ENCODE results near the gene CFAP97D1. TPM values are rescaled to one million over a fixed set of nuclear protein-coding genes. Genes with fewer than 3 reads are reported as not detected.

CFAP97D1 gene
- total RNA-seq, 4 donors from 2014 or later: 0.19 TPM; not detected in 3

- H3K27me3 ChIP-seq: no peaks in the 10 kb centered on the region
- H3K9me3 ChIP-seq: no peaks in the 10 kb centered on the region
- TF ChIP-seq EP300 (IDR thresholded peaks at IDR 0.05) (no peak), POLR2A (IDR thresholded peaks at IDR 0.05; ENCODE audit: low read depth) (no peak), POLR2AphosphoS5 (IDR thresholded peaks at IDR 0.05) (no peak)
- H3K36me3 ChIP-seq: peaks cover 4 to 95% (median 67%) of the 10 kb centered on the region in 4 donors
- no peak overlapping the region for H3K27ac ChIP-seq (replicated peaks in 1 of 4)
- no peak overlapping the region for H3K4me3 ChIP-seq
- no peak for DNase-seq (ENCODE audit: extremely low spot score)
- H3K4me1 ChIP-seq: peaks cover 0 to 6% (median 0%) of the 10 kb centered on the region in 4 donors
- WGBS: 83% methylated on average over 1 of the region's 3 CpGs
- intact Hi-C loops (cut with DNase I): no loop called here
Observed at GRCh38 chr17:43813386-43813785, 33.2 kb downstream of the CFAP97D1 start.

GRCh38 chr17:43814026-43814425 lies 33.8 kb downstream of the CFAP97D1 start:
- Histone ChIP-seq H3K4me1 (peaks cover 0 to 7% (median 0%) of the 10 kb centered on the region in 4 donors), H3K27ac (replicated peaks in 1 of 4) (no peak overlapping the region), H3K27me3 (no peaks in the 10 kb centered on the region), H3K36me3 (peaks cover 0 to 95% (median 65%) of the 10 kb centered on the region in 4 donors), H3K9me3 (no peaks in the 10 kb centered on the region), H3K4me3 (no peak overlapping the region)
- no peak for DNase-seq (ENCODE audit: extremely low spot score)
- intact Hi-C loops (cut with DNase I): no loop called here
- no peak for TF ChIP-seq CTCF (IDR thresholded peaks at IDR 0.05)
- TF ChIP-seq EP300 (IDR thresholded peaks at IDR 0.05): no peak
- TF ChIP-seq POLR2AphosphoS5 (IDR thresholded peaks at IDR 0.05): no peak
- TF ChIP-seq POLR2A (IDR thresholded peaks at IDR 0.05; ENCODE audit: low read depth): no peak
- WGBS: 84% methylated on average over 6 of the region's 12 CpGs

GRCh38 chr17:43814714-43815113 lies 34.5 kb downstream of the CFAP97D1 start:
- Histone ChIP-seq H3K27ac (replicated peaks in 1 of 4) (no peak overlapping the region), H3K27me3 (no peaks in the 10 kb centered on the region), H3K9me3 (no peaks in the 10 kb centered on the region), H3K4me3 (no peak overlapping the region), H3K4me1 (peaks cover 0 to 7% (median 0%) of the 10 kb centered on the region in 4 donors), H3K36me3 (peaks cover 0 to 95% (median 64%) of the 10 kb centered on the region in 4 donors)
- no peak for TF ChIP-seq CTCF (IDR thresholded peaks at IDR 0.05)
- TF ChIP-seq EP300 (IDR thresholded peaks at IDR 0.05): no peak
- TF ChIP-seq POLR2AphosphoS5 (IDR thresholded peaks at IDR 0.05): no peak
- TF ChIP-seq POLR2A (IDR thresholded peaks at IDR 0.05; ENCODE audit: low read depth): no peak
- WGBS: 12% methylated on average over 1 of the region's 1 CpG
- intact Hi-C loops (cut with DNase I): no loop called here
- no peak for DNase-seq (ENCODE audit: extremely low spot score)

- H3K27me3 ChIP-seq: no peaks in the 10 kb centered on the region
- peaks cover 0 to 7% (median 0%) of the 10 kb centered on the region in 4 donors for H3K4me1 ChIP-seq
- WGBS: 93% methylated on average over 19 of the region's 24 CpGs
- H3K36me3 ChIP-seq: peaks cover 0 to 93% (median 65%) of the 10 kb centered on the region in 4 donors
- no peaks in the 10 kb centered on the region for H3K9me3 ChIP-seq
- H3K27ac ChIP-seq (replicated peaks in 1 of 4): no peak overlapping the region
- TF ChIP-seq CTCF (IDR thresholded peaks at IDR 0.05) (no peak), POLR2A (IDR thresholded peaks at IDR 0.05; ENCODE audit: low read depth) (no peak), EP300 (IDR thresholded peaks at IDR 0.05) (no peak), POLR2AphosphoS5 (IDR thresholded peaks at IDR 0.05) (no peak)
- intact Hi-C loops (cut with DNase I): no loop called here
- DNase-seq (ENCODE audit: extremely low spot score): no peak
- H3K4me3 ChIP-seq: no peak overlapping the region
Observed at GRCh38 chr17:43816336-43817320, 36.4 kb downstream of the CFAP97D1 start.

GRCh38 chr17:43817826-43818225 lies 37.6 kb downstream of the CFAP97D1 start:
- Histone ChIP-seq H3K27me3 (no peaks in the 10 kb centered on the region), H3K9me3 (no peaks in the 10 kb centered on the region), H3K4me1 (peaks cover 0 to 7% (median under 1%) of the 10 kb centered on the region in 4 donors), H3K36me3 (peaks cover 0 to 86% (median 63%) of the 10 kb centered on the region in 4 donors), H3K4me3 (no peak overlapping the region), H3K27ac (replicated peaks in 1 of 4) (no peak overlapping the region)
- TF ChIP-seq POLR2AphosphoS5 (IDR thresholded peaks at IDR 0.05) (no peak), EP300 (IDR thresholded peaks at IDR 0.05) (no peak), POLR2A (IDR thresholded peaks at IDR 0.05; ENCODE audit: low read depth) (no peak), CTCF (IDR thresholded peaks at IDR 0.05) (no peak)
- intact Hi-C loops (cut with DNase I): no loop called here
- no peak for DNase-seq (ENCODE audit: extremely low spot score)
- 95% methylated on average over 9 of the region's 9 CpGs for WGBS
